Right kidney (tissue), 1 donor: Measurements from ENCODE around the gene BMF.

Experiments
- DNase-seq: peaks from one replicate; pipeline ENCODE4 v3.0.0-alpha.2; 2016

Gene BMF

GRCh38 chr15:40067921-40068624, 40.6 kb downstream of the BMF start:
- no peak for DNase-seq

- no peak for DNase-seq
These were observed 42.1 kb downstream of the BMF start for GRCh38 chr15:40066589-40066988.

- no peak for DNase-seq
These were observed 43.5 kb downstream of the BMF start for GRCh38 chr15:40065166-40065565.

- no peak for DNase-seq
These were observed 44.3 kb downstream of the BMF start for GRCh38 chr15:40064231-40064894.

- no peak for DNase-seq
These were observed 45.1 kb downstream of the BMF start for GRCh38 chr15:40063563-40064011.

GRCh38 chr15:40062816-40063562, 45.7 kb downstream of the BMF start:
- no peak for DNase-seq

- no peak for DNase-seq
These were observed 47.3 kb downstream of the BMF start for GRCh38 chr15:40061212-40061901.

GRCh38 chr15:40060236-40060961, 48.3 kb downstream of the BMF start:
- no peak for DNase-seq

- DNase-seq: no peak
These were observed 48.9 kb downstream of the BMF start for GRCh38 chr15:40059821-40060220.

GRCh38 chr15:40058476-40059140, 50.1 kb downstream of the BMF start:
- DNase-seq: no peak

GRCh38 chr15:40055576-40056293, 52.9 kb downstream of the BMF start:
- DNase-seq: no peak

GRCh38 chr15:40054855-40055575, 53.7 kb downstream of the BMF start:
- DNase-seq: no peak

GRCh38 chr15:40054605-40054854, 54.1 kb downstream of the BMF start:
- DNase-seq: no peak

GRCh38 chr15:40053831-40054604, 54.7 kb downstream of the BMF start:
- no peak for DNase-seq

GRCh38 chr15:40053079-40053830, 55.4 kb downstream of the BMF start:
- DNase-seq: no peak

- no peak for DNase-seq
These were observed 56.1 kb downstream of the BMF start for GRCh38 chr15:40052604-40053003.

GRCh38 chr15:40051616-40052415, 56.9 kb downstream of the BMF start:
- DNase-seq: no peak
